H1 (cell line): Measurements from ENCODE around the gene WIPF3. TPM values are rescaled to one million over a fixed set of nuclear protein-coding genes. Genes with fewer than 3 reads are reported as not detected.

Source experiments
- CEBPB ChIP-seq: IDR thresholded peaks from 2 replicates; pipeline ENCODE4 v1.6.1; 2012; ENCODE audit warnings: low read depth, low read length
- EGR1 ChIP-seq: IDR thresholded peaks from 2 replicates; pipeline ENCODE4 v1.6.1; 2011; ENCODE audit warnings: low read depth, low read length, borderline replicate concordance
- polyA plus RNA-seq, 7 experiments: library from polyadenylated mRNA; depleted of rRNA in 3 of 7; stranded (reverse) in 5 of 7; unstranded in 2 of 7; fragments of >200 nt in 5 of 7; fragments of 200-250 nt in 2 of 7; gene quantifications; 1 replicate in 5 of 7; 2 replicates in 1 of 7; 4 replicates in 1 of 7; pipeline versions ENCODE4 v1.2.1 to v1.2.3, GENCODE V29; 2011 to 2013; ENCODE audit warnings: missing spikeins in 2 of 7, mixed read lengths in 2 of 7
- total RNA-seq: library from RNA; stranded (reverse); fragmentation: NEBNext Ultra II Directional; extraction: Animal tissue kit (Norgen Biotek cat#: 25700); gene quantifications from 2 replicates; pipeline ENCODE4 v1.2.1, GENCODE V29; 2021

Gene WIPF3
- total and polyA plus RNA-seq, 2 of the 8 experiments (the other 6 are each of a cell fraction or from before 2014, with no cell fraction given), result 5.0 to 12.1 TPM

GRCh38 chr7:29893351-29893965 is 87.2 kb downstream of the WIPF3 start (continued):
- TF ChIP-seq CEBPB (no peak), EGR1 (no peak)
